NOMO-1 treated with DMSO at 0.1 percent for 48 hours (cell line): ENCODE results near the gene NDUFV1.
A peak's percentile ranks its signal among the peaks of the same experiment; 100 is the strongest.
"Not testable (repeated sequence)": the region's sequence is repeated elsewhere in the genome, so short reads cannot be mapped to it uniquely, and the experiment has no call there.

Experiments used
- DNase-seq: peaks from one replicate; lab custom pipeline; 2025; ENCODE audit not compliant: unreplicated experiment; lab: John Stamatoyannopoulos, UW

NDUFV1 gene

DNA sequence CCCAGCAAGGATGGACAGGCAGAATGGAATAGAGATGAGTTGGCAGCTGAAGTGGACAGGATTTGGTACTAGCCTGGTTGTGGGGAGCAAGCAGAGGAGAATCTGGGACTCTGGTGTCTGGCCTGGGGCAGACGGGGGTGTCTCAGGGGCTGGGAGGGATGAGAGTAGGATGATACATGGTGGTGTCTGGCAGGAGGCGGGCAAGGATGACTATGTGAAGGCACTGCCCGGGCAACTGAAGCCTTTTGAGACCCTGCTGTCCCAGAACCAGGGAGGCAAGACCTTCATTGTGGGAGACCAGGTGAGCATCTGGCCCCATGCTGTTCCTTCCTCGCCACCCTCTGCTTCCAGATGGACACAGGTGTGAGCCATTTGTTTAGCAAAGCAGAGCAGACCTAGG, 20.8 kb upstream of the NDUFV1 start:
- DNase-seq = no peak

DNA sequence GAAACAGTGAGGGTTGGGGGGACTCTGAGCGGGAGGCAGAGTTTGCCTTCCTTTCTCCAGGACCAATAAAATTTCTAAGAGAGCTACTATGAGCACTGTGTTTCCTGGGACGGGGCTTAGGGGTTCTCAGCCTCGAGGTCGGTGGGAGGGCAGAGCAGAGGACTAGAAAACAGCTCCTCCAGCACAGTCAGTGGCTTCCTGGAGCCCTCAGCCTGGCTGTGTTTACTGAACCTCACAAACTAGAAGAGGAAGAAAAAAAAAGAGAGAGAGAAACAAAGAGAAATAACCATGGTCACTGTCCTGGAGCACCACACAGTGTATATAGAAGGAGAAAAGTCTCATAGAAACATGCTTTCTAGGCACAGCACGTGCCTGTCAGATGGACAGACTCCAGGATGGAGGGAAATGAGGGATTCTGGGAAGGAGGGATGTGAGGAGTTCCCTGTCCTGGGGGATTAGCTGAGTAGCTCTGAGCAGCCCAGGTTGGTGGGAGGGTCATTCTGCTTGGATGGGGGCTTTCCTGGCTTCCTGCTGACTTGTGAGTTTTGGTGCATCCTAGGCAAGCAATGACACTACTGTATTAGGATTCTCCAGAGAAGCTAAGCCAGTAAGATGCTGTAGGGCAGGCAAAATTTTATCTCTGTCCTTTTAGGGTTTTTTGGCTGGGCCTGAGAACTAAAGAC, 20.0 kb upstream of the NDUFV1 start:
- no peak for DNase-seq

DNA sequence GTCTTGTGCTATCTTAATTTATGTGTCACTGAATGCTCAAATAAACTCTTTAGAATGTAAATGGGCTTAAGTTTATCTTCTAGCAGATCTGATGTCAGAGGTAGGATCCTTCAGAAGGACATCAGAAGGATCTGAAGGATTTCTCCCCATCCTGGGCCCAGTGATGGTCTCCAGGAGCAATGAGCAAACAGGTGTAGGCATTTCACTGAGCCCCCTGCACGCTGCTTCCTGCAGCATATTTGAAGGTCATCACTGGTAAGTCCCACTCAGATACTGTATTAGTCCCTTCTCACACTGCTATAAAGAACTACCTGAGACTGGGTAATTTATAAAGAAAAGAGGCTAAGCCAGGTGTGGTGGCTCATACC, 18.6 kb upstream of the NDUFV1 start:
- no peak for DNase-seq

DNA sequence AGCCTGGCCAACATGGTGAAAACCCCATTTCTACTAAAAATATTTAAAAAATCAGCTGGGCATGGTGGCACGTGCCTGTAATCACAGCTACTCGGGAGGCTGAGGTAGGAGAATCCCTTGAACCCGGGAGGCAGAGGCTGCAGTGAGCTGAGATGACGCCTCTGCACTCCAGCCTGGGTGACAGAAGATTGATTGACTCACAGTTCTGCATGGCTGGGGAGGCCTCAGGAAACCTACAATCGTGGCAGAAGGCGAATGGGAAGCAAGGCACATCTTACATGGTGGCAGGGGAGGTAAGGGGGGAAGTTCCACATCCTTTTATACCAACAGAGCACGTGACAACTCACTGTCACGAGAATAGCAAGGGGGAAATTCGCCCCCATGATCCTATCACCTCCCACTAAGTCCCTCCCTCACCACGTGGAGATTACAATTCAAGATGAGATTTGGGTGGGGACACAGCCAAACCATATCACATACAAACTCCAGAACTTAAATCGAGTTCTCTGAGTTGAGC, 17.8 kb upstream of the NDUFV1 start:
- not testable (repeated sequence) for DNase-seq

DNA sequence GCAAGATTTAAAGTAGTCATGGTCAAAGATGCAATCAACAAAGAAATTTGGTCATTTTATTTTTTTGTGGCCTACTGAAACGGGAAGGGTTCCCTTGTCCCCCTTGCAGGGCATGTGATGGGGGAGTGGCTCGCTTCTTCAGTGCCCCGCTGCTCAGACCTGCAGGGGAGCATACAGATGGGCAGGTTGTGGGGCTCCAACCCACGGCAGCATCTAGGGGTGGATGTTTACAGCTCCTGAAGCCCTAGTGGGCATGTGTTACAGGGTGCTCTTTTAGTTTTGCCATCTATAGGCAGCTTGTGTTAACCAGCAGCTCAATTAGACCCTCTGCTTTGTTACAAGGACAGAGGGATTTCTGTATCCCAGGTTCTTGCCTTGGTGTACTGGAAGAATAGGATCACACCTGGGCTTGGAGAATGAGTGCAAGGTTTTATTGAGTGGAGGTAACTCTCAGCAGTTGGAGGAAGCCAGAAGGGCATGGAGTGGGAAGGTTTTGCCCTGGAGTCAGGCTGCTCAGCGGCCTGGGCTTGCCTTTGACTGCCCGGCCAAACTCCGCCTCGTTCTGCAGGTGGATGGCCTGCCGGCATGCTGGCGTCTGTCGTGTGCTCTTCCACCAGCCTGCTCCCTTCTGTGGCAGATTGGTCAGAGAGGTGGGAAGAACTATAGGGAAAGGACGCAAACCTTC, 13.7 kb upstream of the NDUFV1 start:
- no peak for DNase-seq

DNA sequence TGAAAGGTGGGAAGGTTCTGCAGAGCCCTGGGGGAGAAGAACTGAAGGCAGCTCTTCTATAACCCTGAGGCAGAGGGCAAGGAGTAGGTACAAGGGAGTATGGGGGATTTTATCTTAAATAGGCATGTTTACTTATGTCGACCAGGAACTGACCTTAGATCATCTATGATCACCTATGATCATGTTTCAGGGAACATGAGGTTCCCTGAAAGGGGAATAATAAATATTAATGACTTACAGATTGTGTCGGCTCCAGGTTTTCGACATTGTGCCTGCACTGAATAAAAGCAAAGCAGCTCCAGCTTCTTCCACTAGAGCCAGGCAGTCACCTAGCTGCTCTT, 13.2 kb upstream of the NDUFV1 start:
- no peak for DNase-seq

DNA sequence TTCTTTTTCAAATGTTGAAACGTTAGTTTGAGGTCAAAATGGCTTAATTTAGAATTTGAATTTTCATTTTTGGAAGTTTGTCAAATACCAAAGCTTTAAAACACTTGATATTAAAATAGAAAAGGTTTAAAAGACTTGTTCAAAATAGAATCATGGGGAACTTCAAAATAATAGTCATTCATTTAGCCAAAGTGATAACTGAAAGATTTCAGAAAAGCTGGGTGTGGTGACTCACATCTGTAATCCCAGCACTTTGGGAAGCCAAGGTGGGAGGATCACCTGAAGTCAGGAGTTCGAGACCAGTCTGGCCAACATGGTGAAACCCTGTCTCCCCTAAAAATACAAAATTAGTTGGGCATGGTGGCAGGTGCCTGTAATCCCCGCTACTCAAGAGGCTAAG, 12.3 kb upstream of the NDUFV1 start:
- no peak for DNase-seq

DNA sequence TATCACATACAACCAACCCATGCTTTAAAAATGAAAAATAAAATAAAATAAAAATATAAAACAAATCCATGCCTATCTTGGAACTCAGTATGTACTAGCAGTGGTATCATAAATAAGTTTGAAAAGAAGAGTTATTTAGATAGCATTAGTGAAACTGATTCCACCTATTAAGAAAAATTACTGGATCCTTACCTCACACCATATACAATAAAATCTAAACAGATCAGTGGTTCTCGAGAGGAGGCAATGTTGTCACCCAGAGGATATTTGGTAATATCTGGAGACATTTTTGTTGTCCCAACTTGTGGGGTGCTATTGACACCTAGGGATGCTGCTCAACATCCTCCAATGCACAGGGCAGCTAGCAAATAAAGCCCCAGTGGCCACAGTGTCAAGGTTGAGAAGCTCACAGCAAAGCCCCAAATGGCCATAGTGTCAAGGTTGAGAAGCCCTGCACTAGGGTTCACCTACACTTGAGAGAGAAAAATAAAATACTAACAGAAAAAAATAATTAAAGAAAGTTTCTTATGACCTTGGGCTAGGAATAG, 9.9 kb upstream of the NDUFV1 start:
- DNase-seq = no peak

DNA sequence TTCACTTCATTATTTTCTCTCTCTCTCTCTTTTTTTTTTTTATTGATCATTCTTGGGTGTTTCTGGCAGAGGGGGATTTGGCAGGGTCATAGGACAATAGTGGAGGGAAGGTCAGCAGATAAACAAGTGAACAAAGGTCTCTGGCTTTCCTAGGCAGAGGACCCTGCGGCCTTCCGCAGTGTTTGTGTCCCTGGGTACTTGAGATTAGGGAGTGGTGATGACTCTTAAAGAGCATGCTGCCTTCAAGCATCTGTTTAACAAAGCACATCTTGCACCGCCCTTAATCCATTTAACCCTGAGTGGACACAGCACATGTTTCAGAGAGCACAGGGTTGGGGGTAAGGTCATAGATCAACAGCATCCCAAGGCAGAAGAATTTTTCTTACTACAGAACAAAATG, 9.3 kb upstream of the NDUFV1 start:
- DNase-seq = not testable (repeated sequence)

DNA sequence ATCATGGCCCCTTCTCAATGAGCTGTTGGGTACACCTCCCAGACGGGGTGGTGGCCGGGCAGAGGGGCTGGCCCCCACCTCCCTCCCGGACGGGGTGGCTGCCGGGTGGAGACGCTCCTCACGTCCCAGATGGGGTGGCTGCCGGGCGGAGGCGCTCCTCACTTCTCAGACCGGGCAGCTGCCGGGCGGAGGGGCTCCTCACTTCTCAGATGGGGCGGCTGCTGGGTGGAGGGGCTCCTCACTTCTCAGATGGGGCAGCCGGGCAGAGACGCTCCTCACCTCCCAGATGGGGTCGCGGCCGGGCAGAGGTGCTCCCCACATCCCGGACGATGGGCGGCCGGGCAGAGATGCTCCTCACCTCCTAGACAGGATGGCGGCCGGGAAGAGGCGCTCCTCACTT, 8.8 kb upstream of the NDUFV1 start:
- not testable (repeated sequence) for DNase-seq

DNA sequence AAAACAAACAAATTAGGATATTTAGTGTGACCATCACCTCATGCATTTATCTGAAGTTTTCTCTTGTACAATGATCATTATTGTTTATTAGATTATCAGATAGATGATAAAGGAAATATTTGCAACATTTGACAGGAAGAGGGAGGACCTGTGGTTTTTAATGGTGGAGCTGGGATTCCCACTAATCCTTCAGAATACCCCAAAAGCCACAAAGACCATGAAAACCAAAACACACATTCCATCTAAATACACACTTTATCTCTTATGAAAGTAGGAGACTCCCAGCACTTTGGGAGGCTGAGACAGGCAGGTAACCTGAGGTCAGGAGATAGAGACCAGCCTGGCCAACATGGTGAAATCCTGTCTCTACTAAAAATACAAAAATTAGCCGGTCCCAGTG, 7.6 kb upstream of the NDUFV1 start:
- no peak for DNase-seq

DNA sequence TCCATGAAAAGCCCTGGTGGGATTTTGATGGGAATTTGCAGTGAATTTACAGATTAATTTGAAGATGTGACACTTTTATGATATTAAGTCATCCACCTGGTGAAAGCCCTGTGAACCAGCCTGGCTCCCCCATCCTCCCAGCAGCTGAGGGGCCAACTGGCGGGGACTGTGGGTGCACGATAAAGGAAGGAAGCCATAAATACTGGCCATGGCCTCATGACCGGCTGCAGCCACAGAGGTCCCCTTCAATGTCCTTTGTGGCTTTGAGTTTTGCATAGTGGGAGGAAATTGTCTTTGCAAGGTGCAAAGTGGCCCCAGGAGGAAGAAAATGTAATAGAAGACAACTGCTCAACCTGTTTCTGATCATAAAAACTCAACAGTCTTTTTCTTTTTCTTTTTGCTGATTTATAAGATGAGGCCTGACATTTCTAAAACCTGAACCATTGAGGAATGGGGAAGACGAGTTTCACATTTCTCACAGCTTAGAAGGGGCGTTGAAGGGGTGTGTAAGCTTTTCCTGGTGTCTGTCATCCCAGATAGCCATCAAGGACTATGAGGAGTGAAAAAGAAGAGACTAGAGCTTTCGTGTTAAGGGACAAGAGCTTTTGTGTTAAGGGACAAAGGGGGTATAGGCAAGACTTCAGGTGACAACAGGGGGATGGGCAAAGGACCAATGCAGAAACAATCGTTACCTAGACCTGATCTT, 6.3 kb upstream of the NDUFV1 start:
- DNase-seq = peak; percentile 91

DNA sequence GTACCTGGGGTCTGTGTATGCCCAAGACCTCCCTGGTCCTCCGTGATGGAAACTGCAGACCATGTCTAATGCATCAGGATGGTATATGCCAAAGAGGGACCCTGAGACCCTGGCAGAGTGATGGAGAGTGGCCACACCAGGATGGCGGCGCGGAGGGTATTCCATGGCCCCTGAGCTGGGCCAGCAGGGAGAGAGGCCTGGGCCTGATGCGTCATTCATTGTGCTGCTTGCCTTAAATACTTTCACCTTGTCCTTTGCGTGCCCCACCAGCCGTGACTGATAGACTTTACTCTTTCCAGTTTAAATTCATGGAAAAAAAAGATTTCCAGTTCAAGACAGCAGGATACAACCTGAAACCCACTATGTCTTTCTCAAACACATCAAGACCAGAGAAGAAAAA, 5.6 kb upstream of the NDUFV1 start:
- no peak for DNase-seq

DNA sequence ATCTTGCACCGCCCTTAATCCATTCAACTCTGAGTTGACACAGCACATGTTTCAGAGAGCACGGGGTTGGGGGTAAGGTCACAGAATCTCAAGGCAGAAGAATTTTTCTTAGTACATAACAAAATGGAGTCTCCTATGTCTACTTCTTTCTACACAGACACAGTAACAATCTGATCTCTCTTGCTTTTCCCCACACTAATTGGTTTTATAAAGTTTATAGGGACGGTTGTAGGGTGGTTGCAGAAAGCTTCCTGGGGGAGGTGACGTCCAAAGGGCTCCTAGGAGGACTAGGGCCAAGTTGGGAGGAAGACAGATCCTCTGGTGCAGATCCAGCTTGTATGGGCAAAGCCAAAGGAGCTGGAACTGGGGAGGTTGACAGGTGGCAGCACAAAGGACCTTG, 2.6 kb upstream of the NDUFV1 start:
- DNase-seq = not testable (repeated sequence)

DNA sequence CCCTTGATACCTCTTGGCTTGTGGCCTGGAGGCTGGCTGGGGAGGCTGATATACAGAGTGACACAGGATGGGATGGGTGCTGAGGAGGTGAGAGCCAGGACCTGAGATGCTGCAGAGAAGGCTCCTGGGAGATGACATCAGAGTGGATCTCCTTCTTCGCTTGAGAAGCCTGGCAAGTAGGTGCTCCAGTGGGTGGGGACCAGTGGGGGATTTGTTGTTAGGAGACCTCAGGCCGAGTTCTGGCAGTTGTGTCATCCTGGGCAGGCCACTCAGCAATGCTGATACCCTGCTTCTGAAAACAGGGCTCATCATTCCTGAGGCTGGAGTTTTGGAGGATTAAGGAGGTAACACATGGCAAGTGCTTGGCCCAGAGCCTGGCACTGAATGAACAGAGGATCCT, 1.9 kb upstream of the NDUFV1 start:
- DNase-seq = no peak

DNA sequence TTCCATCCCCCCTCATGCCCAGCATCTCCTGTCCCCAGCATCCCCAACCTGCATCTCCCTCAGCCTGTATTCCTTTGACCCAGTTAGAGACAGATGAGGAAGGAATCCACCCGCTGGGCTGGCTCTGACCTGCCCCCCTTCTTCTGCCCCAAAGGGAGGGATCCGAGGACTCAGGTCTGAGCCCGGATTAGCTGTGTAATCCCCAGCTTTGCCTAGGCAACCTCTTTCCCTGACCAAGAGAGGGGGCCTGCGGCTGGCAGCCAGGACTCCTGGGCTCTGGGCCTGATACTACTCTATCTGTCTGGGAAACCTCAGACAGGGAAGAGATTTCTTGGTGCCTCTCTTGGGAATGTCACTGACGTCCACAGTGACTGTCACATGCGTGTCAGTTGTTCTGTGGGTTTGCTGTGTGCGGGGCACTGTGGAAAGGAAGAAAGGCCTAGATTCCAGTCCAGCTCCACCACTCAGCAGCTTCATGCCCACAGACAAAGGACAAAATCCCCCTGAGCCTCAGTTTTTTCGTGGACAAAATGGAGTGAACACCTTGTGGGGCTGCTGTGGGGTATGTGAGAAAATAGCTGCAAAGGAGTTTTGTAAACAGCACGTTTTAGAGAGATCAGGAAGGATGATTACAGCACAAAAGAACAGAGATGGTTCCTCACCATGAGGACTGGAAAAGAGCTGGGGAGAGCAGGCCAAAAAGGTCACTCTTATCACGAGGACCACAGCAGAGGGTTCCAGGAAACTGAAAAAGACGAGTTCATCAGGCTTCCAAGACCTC, 1.3 kb upstream of the NDUFV1 start:
- DNase-seq = no peak

DNA sequence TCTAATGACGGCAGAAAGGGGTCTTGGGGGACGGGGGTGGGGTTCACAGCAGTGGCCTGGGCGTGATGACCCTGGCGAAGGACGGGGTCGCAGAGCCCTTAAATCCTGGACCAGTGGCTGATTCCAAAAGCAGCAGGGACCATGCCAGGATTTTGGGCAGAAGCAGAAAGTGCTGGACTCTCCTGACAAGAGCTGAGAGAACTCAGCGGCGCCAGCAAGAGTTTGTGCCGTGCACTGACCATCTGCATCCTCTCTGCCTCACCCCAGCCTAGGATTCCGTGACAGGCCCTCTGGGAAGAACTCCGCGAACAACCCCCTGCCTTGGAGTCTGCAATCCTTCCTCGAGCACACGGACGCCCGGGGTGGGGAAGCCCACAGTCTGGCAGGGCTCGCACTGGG, 644 bp upstream of the NDUFV1 start:
- DNase-seq = no peak

DNA sequence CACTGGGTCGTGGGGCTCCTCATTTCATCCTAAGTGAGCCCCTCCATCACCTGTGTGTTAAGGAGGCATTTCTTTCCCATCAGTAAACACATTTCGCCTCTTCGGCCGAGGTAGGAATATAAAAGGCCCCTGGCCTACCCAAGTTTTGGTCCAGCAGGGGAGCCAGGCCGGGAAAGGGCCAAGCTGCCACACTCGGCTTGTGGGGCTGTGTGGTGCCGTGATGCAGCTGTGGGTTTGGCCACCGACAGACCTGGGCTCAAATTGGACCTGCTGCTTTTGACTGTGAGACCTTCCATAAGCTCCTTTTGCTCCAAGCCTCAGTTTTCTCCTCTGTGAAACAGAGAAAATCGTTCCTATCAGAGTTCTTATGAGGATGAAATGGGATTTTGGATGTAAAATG, 771 bp downstream of the NDUFV1 start:
- DNase-seq = no peak

DNA sequence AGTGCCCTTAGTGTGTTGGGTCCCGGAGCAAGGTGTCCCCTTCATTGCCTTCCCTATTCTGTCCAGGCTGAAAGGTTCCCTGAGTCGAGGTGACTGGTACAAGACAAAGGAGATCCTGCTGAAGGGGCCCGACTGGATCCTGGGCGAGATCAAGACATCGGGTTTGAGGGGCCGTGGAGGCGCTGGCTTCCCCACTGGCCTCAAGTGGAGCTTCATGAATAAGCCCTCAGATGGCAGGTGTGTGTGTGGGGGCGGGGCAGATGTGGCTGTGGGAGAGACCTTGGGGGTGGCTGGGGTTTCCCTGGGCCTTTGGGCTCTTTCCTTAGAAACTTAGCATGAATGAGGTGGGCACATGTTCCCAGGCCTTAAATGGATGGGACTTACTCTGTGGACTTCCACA, 1.8 kb downstream of the NDUFV1 start:
- DNase-seq = no peak

DNA sequence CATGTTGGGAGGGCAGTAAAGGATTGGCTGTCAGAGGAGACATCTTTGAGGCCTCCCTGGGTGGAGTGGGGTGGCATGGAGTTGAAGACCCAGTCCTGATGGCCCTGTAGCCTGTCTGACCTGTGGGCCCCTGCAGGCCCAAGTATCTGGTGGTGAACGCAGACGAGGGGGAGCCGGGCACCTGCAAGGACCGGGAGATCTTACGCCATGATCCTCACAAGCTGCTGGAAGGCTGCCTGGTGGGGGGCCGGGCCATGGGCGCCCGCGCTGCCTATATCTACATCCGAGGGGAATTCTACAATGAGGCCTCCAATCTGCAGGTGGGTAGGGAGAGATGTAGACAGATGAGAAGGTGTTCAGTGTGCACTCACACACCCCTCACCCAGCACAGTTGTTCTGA, 2.6 kb downstream of the NDUFV1 start:
- DNase-seq = no peak

DNA sequence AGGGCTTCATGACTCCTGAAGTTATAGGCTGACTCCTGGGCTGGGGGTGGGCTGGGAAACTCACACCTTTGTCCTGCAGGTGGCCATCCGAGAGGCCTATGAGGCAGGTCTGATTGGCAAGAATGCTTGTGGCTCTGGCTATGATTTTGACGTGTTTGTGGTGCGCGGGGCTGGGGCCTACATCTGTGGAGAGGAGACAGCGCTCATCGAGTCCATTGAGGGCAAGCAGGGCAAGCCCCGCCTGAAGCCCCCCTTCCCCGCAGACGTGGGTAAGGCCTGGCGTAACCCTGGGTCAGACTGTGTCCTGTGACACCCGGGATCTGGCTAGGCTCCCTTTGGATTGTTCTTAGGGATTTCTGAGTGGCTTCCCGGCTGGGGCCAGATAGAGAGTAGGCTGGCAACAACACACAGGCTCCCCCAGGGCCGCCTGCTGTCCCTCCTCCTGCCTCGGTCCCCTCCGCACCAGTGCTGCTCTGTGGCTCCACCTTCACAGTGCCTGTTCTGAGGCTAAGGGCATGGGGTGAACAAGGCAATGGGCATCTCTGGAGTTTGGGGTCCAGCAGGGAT, 3.6 kb downstream of the NDUFV1 start:
- DNase-seq = no peak
